Measurements from ENCODE around the gene SPDYE4.
A peak's percentile ranks its signal among the peaks of the same experiment; 100 is the strongest.

The SPDYE4 gene

GRCh38 chr17:8785547-8786413, 27.4 kb upstream of the SPDYE4 start:
- peak; percentile 36 to 53 (median 50) for DNase-seq (ENCODE audit: low read depth in 4 of 4, low spot score in 1 of 4)

DNA sequence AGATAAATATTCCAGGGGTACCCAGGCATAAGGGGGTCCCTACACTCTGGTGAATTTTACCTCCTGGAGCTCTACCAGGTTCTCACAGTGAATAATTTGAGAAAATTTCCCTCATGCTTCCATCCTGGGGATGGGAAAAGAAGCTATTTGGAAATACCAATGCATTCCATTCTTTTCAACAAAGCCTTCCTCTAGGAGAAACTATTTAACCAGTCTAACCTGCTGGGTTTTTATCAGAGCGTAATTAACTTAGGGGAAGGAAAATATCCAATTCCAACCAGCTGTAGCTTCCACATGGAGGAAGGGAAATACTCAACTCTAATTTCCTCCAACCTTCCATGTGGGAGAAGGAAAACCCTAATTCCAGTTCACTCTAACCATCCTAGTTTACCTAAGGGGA, 23.8 kb upstream of the SPDYE4 start:
- no peak for DNase-seq (ENCODE audit: low read depth in 4 of 4, low spot score in 1 of 4)

DNA sequence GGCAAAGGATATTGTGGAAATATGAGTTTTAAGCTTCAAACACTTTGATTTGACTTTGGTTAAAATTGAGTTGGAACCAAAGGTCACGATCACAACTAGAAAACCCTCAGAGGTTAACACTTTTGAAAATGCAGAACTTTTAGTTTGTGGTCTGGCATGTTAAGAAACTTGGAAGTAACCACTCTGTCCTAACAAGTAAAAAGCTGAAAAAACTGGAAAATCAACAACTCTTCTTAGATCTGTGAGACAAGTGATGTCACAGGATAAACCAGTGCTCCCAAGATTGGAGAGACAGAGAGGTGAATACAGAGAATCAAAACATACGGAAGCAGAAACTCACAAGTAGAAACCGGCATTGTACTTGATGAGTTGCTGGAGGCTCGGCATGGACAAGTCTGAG, 23.4 kb upstream of the SPDYE4 start:
- no peak for DNase-seq (ENCODE audit: low read depth in 4 of 4, low spot score in 1 of 4)

- DNase-seq (ENCODE audit: low read depth in 4 of 4, low spot score in 1 of 4), result no peak
Measured at GRCh38 chr17:8776881-8777280, 18.5 kb upstream of the SPDYE4 start.

DNA sequence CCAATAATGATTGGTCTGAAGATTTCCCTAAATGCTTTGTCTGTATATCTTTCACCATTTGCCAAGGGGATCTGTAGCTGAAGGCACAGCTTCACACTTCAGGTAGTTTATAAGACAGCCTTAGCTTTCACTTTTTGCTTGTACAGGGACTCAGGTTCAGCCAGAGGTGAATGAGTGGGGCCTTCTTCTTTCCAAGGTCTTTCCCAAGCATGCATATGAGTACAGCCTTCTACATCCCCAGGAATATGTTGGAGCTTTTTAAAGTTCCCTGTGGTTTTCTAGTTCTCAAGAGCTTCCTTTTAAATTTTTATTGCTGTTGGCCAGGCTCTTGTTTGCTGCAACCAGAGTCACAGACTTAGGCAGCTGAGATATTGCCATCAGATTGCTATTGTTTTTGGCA, 17.9 kb upstream of the SPDYE4 start:
- DNase-seq (ENCODE audit: low read depth in 4 of 4, low spot score in 1 of 4), result no peak

GRCh38 chr17:8766731-8767130, 8.4 kb upstream of the SPDYE4 start:
- DNase-seq (ENCODE audit: low read depth in 4 of 4, low spot score in 1 of 4), result no peak

DNA sequence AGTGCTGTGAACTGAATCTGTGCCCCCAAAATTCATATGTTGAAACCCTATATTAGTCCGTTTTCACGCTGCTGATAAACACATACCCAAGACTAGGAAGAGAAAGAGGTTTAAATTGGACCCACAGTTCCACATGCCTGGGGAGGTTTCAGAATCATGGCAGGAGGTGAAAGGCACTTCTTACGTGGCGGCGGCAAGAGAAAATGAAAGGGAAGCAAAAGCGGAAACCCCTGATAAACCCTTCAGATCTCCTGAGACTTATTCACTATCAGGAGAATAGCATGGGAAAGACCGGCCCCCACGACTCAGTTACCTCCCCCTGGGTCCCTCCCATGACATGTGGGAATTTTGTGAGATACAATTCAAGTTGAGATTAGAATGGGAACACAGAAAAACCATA, 3.7 kb upstream of the SPDYE4 start:
- DNase-seq (ENCODE audit: low read depth in 4 of 4, low spot score in 1 of 4), result no peak

DNA sequence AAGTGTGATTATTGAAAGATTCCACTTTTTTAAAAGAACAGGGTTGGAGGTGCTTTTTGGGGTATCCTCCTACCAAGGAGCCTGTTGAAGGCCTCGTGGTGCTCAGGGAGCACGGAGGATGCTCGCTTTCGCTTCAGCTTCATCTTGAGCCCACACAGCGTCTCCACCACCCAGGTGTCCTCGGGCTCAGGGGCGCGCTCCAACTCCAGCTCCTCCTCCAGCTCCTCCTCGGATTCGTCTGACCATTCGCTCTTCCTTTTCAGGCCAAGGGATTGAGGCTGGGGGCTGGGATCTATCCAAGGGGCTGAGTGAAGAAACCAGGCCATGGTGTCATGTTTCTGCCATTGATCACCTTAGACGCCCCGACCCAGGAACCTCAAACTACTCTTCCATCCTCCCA, 1.2 kb downstream of the SPDYE4 start:
- DNase-seq (ENCODE audit: low read depth in 4 of 4, low spot score in 1 of 4), result no peak

GRCh38 chr17:8755590-8756255, 2.6 kb downstream of the SPDYE4 start:
- DNase-seq (ENCODE audit: low read depth in 4 of 4, low spot score in 1 of 4), result no peak

- no peak for DNase-seq (ENCODE audit: low read depth in 4 of 4, low spot score in 1 of 4)
Measured at GRCh38 chr17:8754890-8755289, 3.5 kb downstream of the SPDYE4 start.

GRCh38 chr17:8753976-8754440, 4.3 kb downstream of the SPDYE4 start:
- DNase-seq (ENCODE audit: low read depth in 4 of 4, low spot score in 1 of 4), result no peak

GRCh38 chr17:8753136-8753975, 5.0 kb downstream of the SPDYE4 start:
- no peak for DNase-seq (ENCODE audit: low read depth in 4 of 4, low spot score in 1 of 4)

DNA sequence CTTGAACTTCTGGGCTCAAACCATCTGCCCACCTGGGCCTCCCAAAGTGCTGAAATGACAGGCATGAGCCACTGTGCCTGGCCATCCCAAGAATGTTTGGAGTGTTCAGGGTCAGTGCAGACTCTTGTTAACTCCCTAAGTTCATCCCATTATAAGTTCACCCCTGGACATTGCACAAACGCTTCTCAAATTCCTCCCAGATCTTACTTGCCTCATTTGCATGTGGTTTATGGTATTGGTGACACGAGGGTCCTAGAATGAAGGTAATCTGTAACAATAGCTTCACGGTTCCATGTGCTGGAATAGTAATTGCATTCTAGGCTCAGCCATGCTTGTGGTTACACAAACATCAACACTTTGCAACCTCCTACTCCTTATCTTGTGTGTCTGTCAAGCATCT, 8.7 kb downstream of the SPDYE4 start:
- no peak for DNase-seq (ENCODE audit: low read depth in 4 of 4, low spot score in 1 of 4)

GRCh38 chr17:8747742-8748141, 10.6 kb downstream of the SPDYE4 start:
- no peak for DNase-seq (ENCODE audit: low read depth in 4 of 4, low spot score in 1 of 4)

GRCh38 chr17:8746501-8747236, 11.7 kb downstream of the SPDYE4 start:
- no peak for DNase-seq (ENCODE audit: low read depth in 4 of 4, low spot score in 1 of 4)

DNA sequence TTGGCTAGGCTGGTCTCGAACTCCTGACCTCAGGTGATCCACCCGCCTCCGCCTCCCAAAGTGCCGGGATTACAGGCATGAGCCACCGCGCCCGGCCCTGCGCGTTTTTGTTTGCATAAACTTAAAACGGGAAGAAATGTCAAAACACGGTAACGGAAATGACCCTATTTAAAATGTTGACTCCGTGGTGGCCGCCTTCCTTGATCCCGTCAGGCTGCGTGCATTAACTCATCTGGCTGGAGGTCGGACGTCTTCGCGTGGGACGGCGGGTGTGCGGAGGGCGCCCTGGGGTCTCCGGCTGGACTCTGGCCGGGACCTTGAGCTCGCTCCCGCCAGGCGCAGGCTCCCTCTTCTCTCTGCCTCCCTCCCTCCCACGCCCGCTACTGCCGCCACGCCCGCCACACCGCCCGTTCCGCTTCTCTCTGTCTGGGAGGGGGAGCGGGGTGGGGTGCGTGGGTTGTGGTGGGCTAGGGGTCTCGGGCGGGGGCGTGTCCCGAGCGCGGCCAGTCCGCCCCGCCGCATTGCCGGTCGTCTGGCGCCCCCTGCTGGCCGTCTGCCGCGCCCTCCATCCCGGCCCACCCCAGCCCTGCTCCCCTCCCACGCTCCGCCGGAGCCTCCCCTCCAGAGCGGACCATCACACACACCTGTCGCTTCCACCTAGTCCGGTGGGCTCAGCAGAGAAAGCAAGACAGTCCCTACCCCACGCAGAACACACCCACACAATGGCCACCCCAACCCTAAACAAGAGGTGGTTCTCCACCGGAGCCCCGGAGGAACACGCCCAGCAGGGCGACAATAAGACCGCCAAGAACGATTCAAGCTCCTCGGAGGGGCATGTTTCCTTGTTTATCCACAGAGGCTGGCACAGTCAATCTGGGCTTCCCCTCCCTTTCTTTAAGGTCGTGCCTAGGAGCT, 12.5 kb downstream of the SPDYE4 start:
- DNase-seq (ENCODE audit: low read depth in 4 of 4, low spot score in 1 of 4), result peak; percentile 59 to 74 (median 69)

GRCh38 chr17:8744086-8744785, 14.1 kb downstream of the SPDYE4 start:
- no peak for DNase-seq (ENCODE audit: low read depth in 4 of 4, low spot score in 1 of 4)

GRCh38 chr17:8742819-8743218, 15.5 kb downstream of the SPDYE4 start:
- no peak for DNase-seq (ENCODE audit: low read depth in 4 of 4, low spot score in 1 of 4)

DNA sequence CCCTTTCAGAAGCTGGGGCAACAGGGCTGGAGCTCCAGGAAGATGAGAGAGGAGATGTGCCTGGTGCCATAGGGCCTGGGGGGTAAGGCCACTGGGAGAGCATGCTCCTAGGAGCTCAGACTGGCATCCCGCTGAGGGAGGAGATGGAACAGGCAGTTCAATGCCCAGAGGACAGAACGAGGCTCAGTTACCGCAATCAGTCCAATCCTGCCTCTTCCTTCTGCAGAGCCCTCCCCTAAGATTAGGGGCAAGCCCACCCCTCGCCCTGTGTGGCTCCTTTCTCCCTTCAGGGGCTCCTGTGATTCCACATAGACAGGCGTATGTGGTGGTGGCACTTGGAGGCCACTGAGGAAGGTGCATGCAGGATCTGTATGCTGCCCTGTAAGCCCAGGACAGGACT, 16.1 kb downstream of the SPDYE4 start:
- no peak for DNase-seq (ENCODE audit: low read depth in 4 of 4, low spot score in 1 of 4)

All from stimulated activated CD4-positive, alpha-beta T cell treated with anti-CD3 and anti-CD28 coated beads, Interleukin-1b, Interleukin-23, amount 100 ng/mL, for 24 hours (primary cell).